ENCODE measurements around the gene LRCH1. TPM values are rescaled to one million over a fixed set of nuclear protein-coding genes. Genes with fewer than 3 reads are reported as not detected.

Gene LRCH1
- total RNA-seq, 4 donors from 2014 or later: 42.7 to 66.0 (median 53.1) TPM

- no peaks in the 10 kb centered on the region for H3K36me3 ChIP-seq
- TF ChIP-seq CTCF (IDR thresholded peaks at IDR 0.05) (no peak), EP300 (IDR thresholded peaks at IDR 0.05) (no peak), POLR2AphosphoS5 (IDR thresholded peaks at IDR 0.05) (no peak), POLR2A (IDR thresholded peaks at IDR 0.05; ENCODE audit: low read depth) (no peak)
- intact Hi-C loops (cut with DNase I): no loop called here
- H3K4me1 ChIP-seq: peaks cover 0 to 14% (median 10%) of the 10 kb centered on the region in 4 donors
- no peak overlapping the region for H3K27ac ChIP-seq (replicated peaks in 1 of 4)
- WGBS: 82% methylated on average over 3 of the region's 3 CpGs
- no peaks in the 10 kb centered on the region for H3K27me3 ChIP-seq
- no peak for DNase-seq (ENCODE audit: extremely low spot score)
- no peaks in the 10 kb centered on the region for H3K9me3 ChIP-seq
- H3K4me3 ChIP-seq: no peak overlapping the region
Observed at GRCh38 chr13:46531953-46532352, 21.0 kb upstream of the LRCH1 start.

- Histone ChIP-seq H3K4me1 (peaks cover 0 to 14% (median 10%) of the 10 kb centered on the region in 4 donors), H3K27me3 (no peaks in the 10 kb centered on the region), H3K4me3 (no peak overlapping the region), H3K9me3 (no peaks in the 10 kb centered on the region), H3K36me3 (no peaks in the 10 kb centered on the region), H3K27ac (replicated peaks in 1 of 4) (no peak overlapping the region)
- no peak for DNase-seq (ENCODE audit: extremely low spot score)
- TF ChIP-seq POLR2AphosphoS5 (IDR thresholded peaks at IDR 0.05) (no peak), EP300 (IDR thresholded peaks at IDR 0.05) (no peak), CTCF (IDR thresholded peaks at IDR 0.05) (no peak), POLR2A (IDR thresholded peaks at IDR 0.05; ENCODE audit: low read depth) (no peak)
- intact Hi-C loops (cut with DNase I): no loop called here
- 97% methylated on average over 4 of the region's 4 CpGs for WGBS
Observed at GRCh38 chr13:46535002-46535401, 18.0 kb upstream of the LRCH1 start.

GRCh38 chr13:46535825-46536224 is 17.1 kb upstream of the LRCH1 start:
- Histone ChIP-seq H3K9me3 (no peaks in the 10 kb centered on the region), H3K36me3 (no peaks in the 10 kb centered on the region), H3K27me3 (no peaks in the 10 kb centered on the region), H3K4me3 (no peak overlapping the region), H3K4me1 (peaks cover 0 to 8% (median 8%) of the 10 kb centered on the region in 4 donors), H3K27ac (replicated peaks in 1 of 4) (no peak overlapping the region)
- intact Hi-C loops (cut with DNase I): no loop called here
- no peak for TF ChIP-seq CTCF (IDR thresholded peaks at IDR 0.05)
- no peak for TF ChIP-seq POLR2AphosphoS5 (IDR thresholded peaks at IDR 0.05)
- no peak for TF ChIP-seq POLR2A (IDR thresholded peaks at IDR 0.05; ENCODE audit: low read depth)
- TF ChIP-seq EP300 (IDR thresholded peaks at IDR 0.05): no peak
- 84% methylated on average over 1 of the region's 1 CpG for WGBS
- no peak for DNase-seq (ENCODE audit: extremely low spot score)

- 100% methylated on average over 2 of the region's 2 CpGs for WGBS
- TF ChIP-seq POLR2AphosphoS5 (IDR thresholded peaks at IDR 0.05) (no peak), EP300 (IDR thresholded peaks at IDR 0.05) (no peak), POLR2A (IDR thresholded peaks at IDR 0.05; ENCODE audit: low read depth) (no peak), CTCF (IDR thresholded peaks at IDR 0.05) (no peak)
Observed at GRCh38 chr13:46536341-46536740, 16.6 kb upstream of the LRCH1 start.

GRCh38 chr13:46539231-46539630 is 13.7 kb upstream of the LRCH1 start:
- H3K27ac ChIP-seq (replicated peaks in 1 of 4): no peak overlapping the region
- intact Hi-C loops (cut with DNase I): no loop called here
- 74% methylated on average over 3 of the region's 3 CpGs for WGBS
- no peaks in the 10 kb centered on the region for H3K9me3 ChIP-seq
- DNase-seq (ENCODE audit: extremely low spot score): no peak
- H3K36me3 ChIP-seq: no peaks in the 10 kb centered on the region
- no peaks in the 10 kb centered on the region for H3K4me1 ChIP-seq
- no peak overlapping the region for H3K4me3 ChIP-seq
- no peak for TF ChIP-seq CTCF (IDR thresholded peaks at IDR 0.05)
- no peak for TF ChIP-seq POLR2AphosphoS5 (IDR thresholded peaks at IDR 0.05)
- no peak for TF ChIP-seq POLR2A (IDR thresholded peaks at IDR 0.05; ENCODE audit: low read depth)
- TF ChIP-seq EP300 (IDR thresholded peaks at IDR 0.05): no peak
- H3K27me3 ChIP-seq: no peaks in the 10 kb centered on the region

More at GRCh38 chr13:46536341-46536740, 16.6 kb upstream of the LRCH1 start:
- no peaks in the 10 kb centered on the region for H3K36me3 ChIP-seq
- peaks cover 0 to 3% (median 3%) of the 10 kb centered on the region in 4 donors for H3K4me1 ChIP-seq
- no peak overlapping the region for H3K27ac ChIP-seq (replicated peaks in 1 of 4)
- intact Hi-C loops (cut with DNase I): no loop called here
- no peaks in the 10 kb centered on the region for H3K27me3 ChIP-seq
- no peak overlapping the region for H3K4me3 ChIP-seq
- no peaks in the 10 kb centered on the region for H3K9me3 ChIP-seq
- DNase-seq (ENCODE audit: extremely low spot score): no peak

Measured in esophagus muscularis mucosa (tissue), 4 donors.